Epithelial cell of esophagus (primary cell): ENCODE data around the gene SYT6.

Source experiments
- DNase-seq: peaks from one replicate; pipeline ENCODE4 v3.0.0; 2010; ENCODE audit warnings: low read depth
- H3K4me3 ChIP-seq: 2 replicates; pipeline ENCODE4 v1.5.1; 2011; ENCODE audit warnings: mild to moderate bottlenecking, low read length, control low read depth
- TF ChIP-seq, protein P1 (sequence below): IDR thresholded peaks from 2 replicates; pipeline ENCODE4 v1.5.1; 2011; ENCODE audit warnings: low read depth, mild to moderate bottlenecking, low read length, control low read depth, inconsistent platforms; ENCODE audit not compliant: insufficient read depth; ENCODE audit errors: missing control alignments

The SYT6 gene

DNA sequence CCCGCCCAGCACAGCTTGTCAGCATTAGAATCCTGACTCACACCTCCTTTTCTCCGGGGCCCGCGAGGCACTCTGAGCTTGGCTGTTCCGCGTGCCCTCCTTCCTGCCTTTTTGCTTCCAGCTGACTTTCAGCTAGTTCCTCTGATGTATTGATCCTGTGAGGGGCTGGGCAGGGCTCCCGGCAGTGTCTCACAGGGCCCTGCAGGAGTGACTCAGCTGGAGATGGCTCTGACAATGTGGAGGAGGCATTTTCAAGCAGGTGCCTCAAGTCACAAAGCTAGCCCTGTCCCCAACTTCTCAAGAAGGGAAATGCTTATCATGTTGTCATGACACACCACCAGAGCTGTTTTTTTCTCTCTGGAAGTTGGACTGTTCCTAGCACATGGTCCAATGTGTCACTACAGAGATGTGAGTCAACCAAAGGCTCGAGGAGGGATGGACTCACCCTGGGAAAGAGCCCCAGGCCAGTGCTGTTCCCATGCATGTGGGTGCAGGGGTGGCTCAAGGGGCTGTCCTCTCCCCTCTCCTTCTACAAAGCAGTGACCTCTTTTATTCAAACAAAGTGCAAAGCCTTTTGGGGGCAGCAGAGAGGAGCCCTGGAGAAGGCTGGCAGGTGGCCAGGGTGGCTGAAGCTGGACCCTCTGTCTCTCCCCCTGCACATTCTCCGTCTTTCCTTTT, 30.6 kb downstream of the SYT6 start:
- DNase-seq: peak; percentile 91
- H3K4me3 ChIP-seq: no peak overlapping the region
- TF ChIP-seq, protein P1, sequence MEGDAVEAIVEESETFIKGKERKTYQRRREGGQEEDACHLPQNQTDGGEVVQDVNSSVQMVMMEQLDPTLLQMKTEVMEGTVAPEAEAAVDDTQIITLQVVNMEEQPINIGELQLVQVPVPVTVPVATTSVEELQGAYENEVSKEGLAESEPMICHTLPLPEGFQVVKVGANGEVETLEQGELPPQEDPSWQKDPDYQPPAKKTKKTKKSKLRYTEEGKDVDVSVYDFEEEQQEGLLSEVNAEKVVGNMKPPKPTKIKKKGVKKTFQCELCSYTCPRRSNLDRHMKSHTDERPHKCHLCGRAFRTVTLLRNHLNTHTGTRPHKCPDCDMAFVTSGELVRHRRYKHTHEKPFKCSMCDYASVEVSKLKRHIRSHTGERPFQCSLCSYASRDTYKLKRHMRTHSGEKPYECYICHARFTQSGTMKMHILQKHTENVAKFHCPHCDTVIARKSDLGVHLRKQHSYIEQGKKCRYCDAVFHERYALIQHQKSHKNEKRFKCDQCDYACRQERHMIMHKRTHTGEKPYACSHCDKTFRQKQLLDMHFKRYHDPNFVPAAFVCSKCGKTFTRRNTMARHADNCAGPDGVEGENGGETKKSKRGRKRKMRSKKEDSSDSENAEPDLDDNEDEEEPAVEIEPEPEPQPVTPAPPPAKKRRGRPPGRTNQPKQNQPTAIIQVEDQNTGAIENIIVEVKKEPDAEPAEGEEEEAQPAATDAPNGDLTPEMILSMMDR: no peak

DNA sequence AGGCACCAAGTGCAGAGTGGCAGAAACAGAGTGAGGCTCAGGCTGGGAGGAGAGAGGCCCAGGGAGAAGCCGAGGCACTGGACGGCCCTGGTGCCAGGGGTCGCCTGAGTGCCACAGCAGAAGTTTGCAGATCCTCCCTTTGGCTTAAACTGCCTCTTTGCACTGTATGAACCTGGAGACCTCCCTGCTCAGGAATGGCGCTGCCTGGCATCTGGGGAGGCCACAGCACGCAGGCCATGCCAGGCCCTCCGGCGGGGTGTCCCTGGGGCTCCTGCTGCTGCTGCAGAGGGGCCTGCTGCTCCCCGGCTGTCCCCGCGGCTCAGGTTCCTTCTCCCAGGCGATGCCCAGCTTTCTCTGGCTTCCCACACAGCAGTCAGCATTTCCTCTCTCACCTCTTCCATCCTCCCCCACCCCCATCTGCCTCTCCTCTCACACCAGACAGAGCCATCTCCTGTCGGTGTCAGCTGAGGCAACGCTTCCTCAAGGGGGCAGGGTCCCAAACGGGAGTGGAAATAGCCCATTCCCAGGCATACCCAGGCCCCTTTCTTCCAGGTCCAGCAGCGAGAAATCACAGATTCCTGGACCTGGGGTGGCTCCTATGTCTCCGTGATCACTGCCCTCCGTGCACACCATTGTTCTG, 35.2 kb downstream of the SYT6 start:
- no peak overlapping the region for H3K4me3 ChIP-seq
- TF ChIP-seq, protein P1: no peak
- DNase-seq: no peak

DNA sequence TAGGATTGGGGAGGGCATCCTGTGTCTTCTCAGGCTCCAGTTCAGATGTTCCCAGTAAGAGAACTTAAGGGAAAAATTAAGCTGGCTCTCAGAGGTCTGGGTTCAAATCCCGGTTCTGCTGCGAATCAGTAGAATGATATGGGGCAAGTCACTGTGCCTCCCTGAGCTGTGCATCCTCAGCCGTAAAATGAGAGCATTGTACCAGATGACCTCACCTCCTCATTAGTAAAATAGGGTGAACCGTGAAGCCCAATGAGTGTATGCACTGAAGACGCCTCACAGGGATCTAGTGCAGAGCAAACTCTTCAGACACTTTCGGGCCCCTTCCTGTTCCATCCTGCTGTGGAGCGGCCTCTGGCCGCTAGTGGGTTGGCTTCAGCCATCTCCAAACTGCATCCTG, 36.0 kb downstream of the SYT6 start:
- TF ChIP-seq, protein P1: no peak
- DNase-seq: no peak
- H3K4me3 ChIP-seq: no peak overlapping the region

DNA sequence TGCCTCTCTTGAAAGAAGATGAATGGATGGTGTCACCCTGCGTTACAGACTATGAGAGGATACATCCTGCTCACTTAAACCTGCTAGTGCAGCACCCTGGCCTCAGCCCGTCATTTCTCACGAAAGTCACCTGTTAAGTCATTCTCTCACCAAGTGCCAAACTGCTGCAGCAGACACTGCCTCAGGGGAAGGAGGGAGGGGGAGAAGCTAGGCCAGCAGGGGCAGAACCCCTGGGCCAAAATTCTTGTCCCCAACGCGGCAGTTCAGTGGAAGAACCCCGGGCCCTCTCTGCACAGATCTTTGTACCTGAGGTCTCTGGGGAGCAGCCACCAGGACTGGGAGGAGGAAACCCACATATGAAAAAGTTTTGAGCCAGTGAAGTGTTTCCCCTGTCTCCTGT, 37.6 kb downstream of the SYT6 start:
- TF ChIP-seq, protein P1: no peak
- no peak overlapping the region for H3K4me3 ChIP-seq
- peak; percentile 23 for DNase-seq

DNA sequence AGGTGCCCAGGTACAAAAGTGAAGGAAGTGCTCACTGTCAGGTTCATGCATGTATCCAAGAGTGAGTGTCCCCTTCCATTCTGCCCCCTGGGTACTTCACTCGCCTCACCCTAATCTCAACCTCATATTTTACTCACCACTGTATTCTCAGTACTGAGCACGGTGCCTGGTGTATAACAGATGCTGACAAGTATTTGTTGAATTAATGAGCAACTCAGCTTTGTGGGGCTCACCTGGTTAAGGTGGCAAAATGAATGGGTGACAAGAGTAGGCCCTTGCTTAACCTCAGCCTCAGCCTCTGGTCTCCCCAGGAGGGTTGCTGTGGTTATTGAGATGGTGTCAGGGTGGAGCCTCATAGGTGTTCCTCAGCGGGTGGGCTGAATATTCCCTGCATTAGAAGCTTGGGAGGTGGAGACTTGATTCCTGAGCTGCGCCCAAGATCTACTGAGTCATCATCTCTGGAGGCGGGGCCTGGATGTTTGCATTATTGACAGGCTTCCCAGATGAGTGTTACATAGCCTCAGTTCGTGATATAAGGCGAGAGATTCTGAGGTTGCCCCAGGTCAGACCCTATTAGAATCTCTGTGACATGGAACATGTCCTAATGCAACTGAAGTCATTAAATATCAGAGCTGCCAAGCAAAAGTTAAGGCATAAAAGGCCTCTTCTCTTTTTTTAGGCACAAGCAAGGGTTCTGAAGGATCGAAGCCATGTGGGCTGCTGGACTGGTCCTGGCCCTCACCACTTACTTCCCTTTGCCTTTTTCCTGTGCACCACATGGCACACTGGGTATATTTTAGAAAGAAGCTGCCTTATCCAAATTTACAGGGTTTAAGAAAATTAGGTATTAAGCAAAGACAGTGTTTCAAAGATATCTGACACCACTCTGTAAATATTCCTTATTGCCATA, 39.2 kb downstream of the SYT6 start:
- peak; percentile 82 for DNase-seq
- H3K4me3 ChIP-seq: no peak overlapping the region
- TF ChIP-seq, protein P1: no peak

DNA sequence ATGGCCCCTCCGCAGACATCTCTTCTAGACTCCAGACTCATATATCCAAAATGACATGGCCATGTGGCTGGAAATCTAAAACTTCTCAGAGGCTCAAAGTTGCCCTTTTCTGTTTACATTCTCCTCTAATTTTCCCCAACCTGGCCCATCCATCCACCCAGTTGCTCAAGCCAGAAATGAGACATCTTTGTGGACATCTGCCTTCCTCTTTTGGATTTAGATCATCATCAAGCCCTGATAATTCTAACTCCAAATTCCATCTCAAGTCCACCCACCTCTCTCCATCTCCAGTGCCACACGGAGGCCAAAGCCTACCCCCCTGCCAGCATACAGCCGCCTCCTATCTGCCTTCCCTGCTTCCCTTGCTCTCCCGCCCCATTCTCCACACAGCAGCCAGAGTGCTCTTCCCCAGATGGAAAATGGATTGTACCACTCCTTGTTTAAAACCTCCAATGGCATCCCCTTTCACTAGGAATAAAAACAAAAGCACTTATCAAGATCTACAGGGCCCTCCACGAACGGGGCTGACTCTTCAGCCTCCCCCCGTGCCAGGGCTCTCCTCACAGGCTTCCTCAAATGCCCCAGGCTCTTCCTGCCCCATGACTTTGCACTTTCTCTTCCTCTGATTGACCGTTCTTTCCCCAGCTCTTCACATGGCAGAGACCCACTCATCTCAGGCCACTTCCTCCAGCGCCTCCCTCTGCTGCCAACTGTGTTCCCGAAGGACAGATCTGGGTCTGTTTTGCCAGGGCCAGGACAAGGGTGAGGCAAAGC, 40.1 kb downstream of the SYT6 start:
- TF ChIP-seq, protein P1: no peak
- no peak for DNase-seq
- no peak overlapping the region for H3K4me3 ChIP-seq
